CD1c-positive myeloid dendritic cell (primary cell): ENCODE data around the gene PKP4.

Source experiments
- DNase-seq: peaks from one replicate; pipeline ENCODE4 v3.0.0-alpha.2; 2016; ENCODE audit errors: extremely low spot score

PKP4 gene

GRCh38 chr2:158647436-158648231 lies 190.9 kb downstream of the PKP4 start:
- no peak for DNase-seq

GRCh38 chr2:158649846-158650245 lies 193.1 kb downstream of the PKP4 start:
- DNase-seq = no peak

GRCh38 chr2:158650646-158651357 lies 194.1 kb downstream of the PKP4 start:
- DNase-seq = no peak

DNA sequence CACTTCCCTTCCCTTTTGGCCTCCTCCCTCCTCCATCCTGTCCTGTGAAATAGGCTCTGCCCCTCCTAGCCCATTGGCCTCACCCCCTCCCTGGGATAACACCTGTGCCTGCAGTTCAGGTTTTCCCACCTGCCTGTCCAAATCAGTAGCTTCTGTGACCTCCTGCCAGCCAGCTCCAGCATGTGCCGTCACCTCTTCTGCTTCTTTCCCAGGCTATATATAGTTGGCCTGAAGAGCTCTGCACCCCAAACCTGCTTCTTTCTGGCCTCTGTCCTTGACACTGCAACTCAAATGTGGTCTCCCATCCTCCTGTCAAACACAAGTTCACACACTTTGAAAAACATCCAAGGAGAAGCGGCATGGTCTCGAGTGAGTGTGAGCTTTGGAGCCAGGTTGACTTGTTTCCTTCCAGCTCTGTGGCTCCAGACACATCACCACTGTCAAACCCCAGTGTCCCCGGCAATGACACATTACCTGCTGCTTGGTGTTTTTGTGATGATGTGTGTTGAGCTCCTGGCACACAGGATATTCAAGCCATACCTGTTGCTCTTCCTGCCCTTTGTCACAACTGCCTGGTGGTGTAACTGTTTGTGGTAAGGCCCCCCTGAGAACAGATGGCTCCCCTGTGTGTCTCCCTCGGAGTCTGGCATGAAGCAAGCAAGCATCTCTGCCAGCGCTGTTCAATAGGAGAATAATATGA lies 194.8 kb downstream of the PKP4 start:
- no peak for DNase-seq

- DNase-seq = no peak
Measured at GRCh38 chr2:158655628-158656027, 198.9 kb downstream of the PKP4 start.

- DNase-seq = no peak
Measured at GRCh38 chr2:158656492-158657229, 199.9 kb downstream of the PKP4 start.

- DNase-seq = no peak
Measured at GRCh38 chr2:158658396-158658795, 201.6 kb downstream of the PKP4 start.

GRCh38 chr2:158659483-158659882 lies 202.7 kb downstream of the PKP4 start:
- DNase-seq = no peak

DNA sequence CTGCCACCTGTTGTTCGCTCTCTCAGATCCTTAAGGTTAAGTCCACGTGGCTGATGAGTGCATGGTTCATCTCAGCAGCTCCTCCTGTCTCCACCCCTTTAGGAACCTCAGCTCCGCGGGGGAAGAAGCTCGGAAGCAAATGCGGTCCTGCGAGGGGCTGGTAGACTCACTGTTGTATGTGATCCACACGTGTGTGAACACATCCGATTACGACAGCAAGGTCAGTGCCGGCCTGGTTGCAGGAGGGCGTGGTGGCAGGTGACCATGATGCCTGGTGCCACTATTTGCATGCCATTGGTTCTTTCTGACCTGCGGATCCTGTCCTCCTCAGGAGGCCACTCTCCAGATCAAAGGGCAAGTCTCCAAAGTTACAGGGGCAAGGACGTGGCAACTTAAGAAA lies 204.5 kb downstream of the PKP4 start:
- no peak for DNase-seq

GRCh38 chr2:158662421-158662820 lies 205.7 kb downstream of the PKP4 start:
- DNase-seq = no peak

DNA sequence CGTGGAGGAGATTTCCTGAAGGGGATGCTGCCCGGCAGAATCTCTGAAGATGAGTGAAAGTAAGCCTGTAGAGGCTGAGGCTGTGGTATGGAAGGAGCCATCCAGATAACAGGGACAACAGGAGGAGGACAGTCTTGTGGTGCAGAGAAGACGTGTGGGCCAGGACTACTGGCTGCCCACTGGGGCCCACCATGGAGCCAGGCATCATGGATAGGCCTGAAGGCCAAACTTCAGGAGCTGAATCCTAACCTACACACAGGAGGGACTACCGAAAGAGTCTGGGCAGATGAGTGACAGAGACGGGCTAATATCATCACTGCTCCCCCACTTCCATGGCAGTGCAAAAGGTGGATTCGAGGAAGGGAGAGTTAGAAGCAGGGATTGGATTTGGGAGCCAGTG lies 207.0 kb downstream of the PKP4 start:
- no peak for DNase-seq

- no peak for DNase-seq
Measured at GRCh38 chr2:158664987-158665386, 208.2 kb downstream of the PKP4 start.

GRCh38 chr2:158665536-158666302 lies 209.0 kb downstream of the PKP4 start:
- DNase-seq = no peak

DNA sequence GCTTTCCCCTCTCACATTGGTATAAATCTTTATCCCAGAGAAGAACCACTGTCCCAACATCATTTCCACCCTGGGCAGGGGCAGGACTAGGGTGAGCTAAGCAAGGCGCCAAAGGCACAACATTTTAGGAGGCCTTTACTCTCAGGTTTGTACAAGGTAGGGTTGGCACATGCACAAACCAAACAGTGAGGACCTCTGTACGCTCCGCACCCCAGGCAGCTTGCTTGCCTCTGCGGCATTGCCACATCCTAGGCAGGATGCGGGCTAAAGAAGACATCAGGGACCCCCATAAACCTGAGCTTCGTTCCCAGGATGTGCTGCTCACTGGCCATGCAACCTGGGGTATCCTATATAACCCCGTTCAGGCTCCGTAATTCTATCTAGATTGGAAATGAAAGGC lies 210.2 kb downstream of the PKP4 start:
- DNase-seq = no peak

GRCh38 chr2:158667586-158667985 lies 210.8 kb downstream of the PKP4 start:
- no peak for DNase-seq

- DNase-seq = no peak
Measured at GRCh38 chr2:158668001-158668765, 211.4 kb downstream of the PKP4 start.

GRCh38 chr2:158670292-158670691 lies 213.5 kb downstream of the PKP4 start:
- DNase-seq = no peak

- DNase-seq = no peak
Measured at GRCh38 chr2:158671360-158672245, 214.9 kb downstream of the PKP4 start.

GRCh38 chr2:158676295-158676694 lies 219.5 kb downstream of the PKP4 start:
- no peak for DNase-seq
